ENCODE measurements around the gene ATP5F1E. TPM values are rescaled to one million over a fixed set of nuclear protein-coding genes. Genes with fewer than 3 reads are reported as not detected.

ATP5F1E gene
- polyA plus RNA-seq, 1 donor = 156 TPM

Other genes starting within 250 kb of the ATP5F1E start
- 2.8 TPM for gene GNAS-AS1, start 181.4 kb downstream of the ATP5F1E start, polyA plus RNA-seq (ENCODE audit: insufficient read length)
- 3,555 TPM for gene GNAS, start 179.6 kb downstream of the ATP5F1E start, polyA plus RNA-seq (ENCODE audit: insufficient read length)
- gene NELFCD, start 51.1 kb downstream of the ATP5F1E start, polyA plus RNA-seq (ENCODE audit: insufficient read length) = 60.9 TPM
- gene CTSZ, start 25.1 kb downstream of the ATP5F1E start, polyA plus RNA-seq (ENCODE audit: insufficient read length) = 57.3 TPM
- 0.68 TPM for gene TUBB1, start 12.9 kb downstream of the ATP5F1E start, polyA plus RNA-seq (ENCODE audit: insufficient read length)
- gene PRELID3B, start 10.5 kb upstream of the ATP5F1E start, polyA plus RNA-seq (ENCODE audit: insufficient read length) = 47.0 TPM
- 0.20 TPM for gene ZNF831, start 131.5 kb upstream of the ATP5F1E start, polyA plus RNA-seq (ENCODE audit: insufficient read length)

Measured in forelimb muscle (tissue), 1 donor.